Glutamatergic neuron (in vitro differentiated cells): ENCODE measurements around the gene VASP. TPM values are rescaled to one million over a fixed set of nuclear protein-coding genes. Genes with fewer than 3 reads are reported as not detected.

Experiments used
- DNase-seq: peaks from one replicate; pipeline ENCODE4 v3.0.0; 2022
- H3K27ac Mint-ChIP-seq: one replicate; pipeline ENCODE4 v1.8.0; 2020; ENCODE audit warnings: mild to moderate bottlenecking, mixed read lengths, inconsistent platforms; ENCODE audit not compliant: unreplicated experiment
- H3K27me3 Mint-ChIP-seq: one replicate; pipeline ENCODE4 v1.8.0; 2020; ENCODE audit warnings: mild to moderate bottlenecking, moderate library complexity, mixed read lengths, inconsistent platforms; ENCODE audit not compliant: unreplicated experiment
- H3K36me3 Mint-ChIP-seq: one replicate; pipeline ENCODE4 v1.8.0; 2020; ENCODE audit warnings: mild to moderate bottlenecking, mixed read lengths, inconsistent platforms; ENCODE audit not compliant: unreplicated experiment
- H3K4me1 Mint-ChIP-seq: one replicate; pipeline ENCODE4 v1.8.0; 2020; ENCODE audit warnings: mild to moderate bottlenecking, low read depth, mixed read lengths, inconsistent platforms; ENCODE audit not compliant: unreplicated experiment
- H3K4me3 Mint-ChIP-seq: one replicate; pipeline ENCODE4 v1.8.0; 2020; ENCODE audit warnings: mild to moderate bottlenecking, mixed read lengths, inconsistent platforms; ENCODE audit not compliant: unreplicated experiment
- H3K9me3 Mint-ChIP-seq: one replicate; pipeline ENCODE4 v1.8.0; 2020; ENCODE audit warnings: mild to moderate bottlenecking, moderate library complexity, mixed read lengths, inconsistent platforms; ENCODE audit not compliant: unreplicated experiment
- total RNA-seq: library from RNA; stranded (reverse); fragmentation: NEBNext Ultra II Directional; extraction: Animal tissue kit (Norgen Biotek cat#: 25700); gene quantifications from one replicate; pipeline ENCODE4 v1.2.1, GENCODE V29; 2021; ENCODE audit not compliant: unreplicated experiment
- TF ChIP-seq, protein P1 (sequence below): fragments of 200-600 bp; sonication (generic); IDR thresholded peaks from one replicate; pipeline ENCODE4 v1.5.0; 2021; ENCODE audit not compliant: partially characterized antibody, unreplicated experiment

VASP gene
- total RNA-seq, 1 donor from 2014 or later: 73.6 TPM

DNA sequence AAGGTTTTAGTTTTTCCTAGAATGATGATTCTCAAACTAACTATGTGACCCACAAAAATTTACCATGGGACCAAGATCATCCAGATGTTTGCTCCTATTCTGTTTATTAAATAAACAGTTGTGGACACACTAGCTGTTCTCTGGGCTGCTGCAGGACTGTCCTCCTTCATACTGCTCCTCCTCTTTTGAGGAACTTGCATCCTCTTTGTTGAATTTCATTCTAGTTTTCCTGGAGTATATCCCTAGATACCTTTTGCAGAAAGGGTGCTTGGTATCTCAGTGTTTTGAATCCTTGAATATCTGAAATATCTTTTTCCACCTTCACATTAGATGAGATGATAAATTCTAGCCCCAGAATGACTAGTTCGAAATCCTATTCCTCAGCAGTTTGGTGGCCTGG is 24.1 kb downstream of the VASP start:
- H3K27me3 Mint-ChIP-seq: peaks cover 5% of the 10 kb centered on the region
- DNase-seq: no peak
- H3K36me3 Mint-ChIP-seq: peaks cover 16% of the 10 kb centered on the region
- TF ChIP-seq, protein P1, sequence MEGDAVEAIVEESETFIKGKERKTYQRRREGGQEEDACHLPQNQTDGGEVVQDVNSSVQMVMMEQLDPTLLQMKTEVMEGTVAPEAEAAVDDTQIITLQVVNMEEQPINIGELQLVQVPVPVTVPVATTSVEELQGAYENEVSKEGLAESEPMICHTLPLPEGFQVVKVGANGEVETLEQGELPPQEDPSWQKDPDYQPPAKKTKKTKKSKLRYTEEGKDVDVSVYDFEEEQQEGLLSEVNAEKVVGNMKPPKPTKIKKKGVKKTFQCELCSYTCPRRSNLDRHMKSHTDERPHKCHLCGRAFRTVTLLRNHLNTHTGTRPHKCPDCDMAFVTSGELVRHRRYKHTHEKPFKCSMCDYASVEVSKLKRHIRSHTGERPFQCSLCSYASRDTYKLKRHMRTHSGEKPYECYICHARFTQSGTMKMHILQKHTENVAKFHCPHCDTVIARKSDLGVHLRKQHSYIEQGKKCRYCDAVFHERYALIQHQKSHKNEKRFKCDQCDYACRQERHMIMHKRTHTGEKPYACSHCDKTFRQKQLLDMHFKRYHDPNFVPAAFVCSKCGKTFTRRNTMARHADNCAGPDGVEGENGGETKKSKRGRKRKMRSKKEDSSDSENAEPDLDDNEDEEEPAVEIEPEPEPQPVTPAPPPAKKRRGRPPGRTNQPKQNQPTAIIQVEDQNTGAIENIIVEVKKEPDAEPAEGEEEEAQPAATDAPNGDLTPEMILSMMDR: no peak
- H3K9me3 Mint-ChIP-seq: peaks cover 11% of the 10 kb centered on the region
- no peak overlapping the region for H3K27ac Mint-ChIP-seq
- H3K4me1 Mint-ChIP-seq: peaks cover 13% of the 10 kb centered on the region
- no peak overlapping the region for H3K4me3 Mint-ChIP-seq

DNA sequence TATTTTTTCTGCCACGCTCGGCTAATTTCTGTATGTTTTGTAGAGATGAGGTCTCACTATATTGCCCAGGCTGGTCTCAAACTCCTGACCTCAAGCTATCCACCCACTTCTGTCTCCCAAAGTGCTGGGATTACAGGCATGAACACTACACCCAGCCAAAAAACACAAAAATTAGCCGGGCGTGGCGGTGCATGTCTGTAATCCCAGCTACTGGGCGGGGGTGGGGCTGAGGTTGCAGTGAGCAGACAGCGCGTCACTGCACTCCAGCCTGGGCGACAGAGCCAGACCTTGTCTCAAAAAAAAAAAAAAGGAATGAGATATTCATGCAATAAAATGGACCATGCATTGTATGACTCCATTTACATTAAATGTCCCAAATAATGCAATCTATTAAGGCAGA is 32.2 kb downstream of the VASP start:
- TF ChIP-seq, protein P1: no peak
- Mint-ChIP-seq H3K9me3 (no peaks in the 10 kb centered on the region), H3K4me3 (no peak overlapping the region), H3K27ac (no peak overlapping the region), H3K36me3 (peaks cover 5% of the 10 kb centered on the region), H3K27me3 (no peaks in the 10 kb centered on the region), H3K4me1 (no peaks in the 10 kb centered on the region)
- DNase-seq: no peak

DNA sequence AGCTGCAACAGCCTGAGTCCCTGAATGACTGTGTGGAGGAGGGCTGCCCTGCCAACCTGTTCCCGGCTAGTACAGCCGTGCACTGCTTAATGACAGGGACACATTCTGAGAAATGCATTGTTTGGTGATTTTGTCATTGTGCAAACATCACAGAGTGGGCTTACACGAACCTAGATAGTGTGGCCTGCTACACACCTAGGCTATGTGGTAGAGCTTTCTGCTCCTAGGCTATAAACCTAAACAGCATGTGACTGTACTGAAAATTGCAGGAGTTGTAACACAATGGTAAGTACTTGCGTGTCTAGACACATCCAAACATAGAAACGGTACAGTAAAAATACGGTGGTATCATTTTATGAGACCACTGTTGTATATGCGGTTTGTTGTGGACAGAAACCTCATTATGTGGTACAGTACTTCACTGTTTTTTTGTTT is 35.0 kb downstream of the VASP start:
- TF ChIP-seq, protein P1: no peak
- no peaks in the 10 kb centered on the region for H3K9me3 Mint-ChIP-seq
- H3K27me3 Mint-ChIP-seq: no peaks in the 10 kb centered on the region
- DNase-seq: no peak
- H3K4me3 Mint-ChIP-seq: no peak overlapping the region
- no peak overlapping the region for H3K27ac Mint-ChIP-seq
- no peaks in the 10 kb centered on the region for H3K36me3 Mint-ChIP-seq
- no peaks in the 10 kb centered on the region for H3K4me1 Mint-ChIP-seq

DNA sequence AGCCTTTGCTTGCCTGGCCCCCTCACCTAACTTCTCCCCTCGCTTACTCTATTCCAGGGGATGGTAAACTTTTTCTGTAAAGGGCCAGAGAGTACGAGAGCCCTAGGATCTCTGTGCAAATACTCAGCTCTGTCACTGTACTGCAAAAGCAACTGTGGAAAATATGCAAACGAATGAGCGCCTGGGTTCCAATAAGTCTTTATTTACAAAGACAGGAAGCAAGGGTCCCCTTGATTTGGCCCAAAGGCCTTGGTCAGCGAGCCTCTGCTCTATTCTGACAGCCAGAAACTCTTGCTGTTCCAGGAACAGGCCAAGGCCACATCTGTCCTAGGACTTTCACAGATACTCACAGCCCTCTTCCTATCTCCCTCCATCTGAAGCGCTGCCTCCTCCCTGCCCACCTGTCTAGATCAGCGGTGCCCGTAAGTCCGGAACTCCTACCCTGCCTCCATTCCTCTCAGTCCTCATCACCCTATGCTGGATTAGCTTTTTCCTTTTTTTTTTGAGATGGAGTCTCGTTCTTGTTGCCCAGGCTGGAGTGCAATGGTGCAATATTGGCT is 40.0 kb downstream of the VASP start:
- no peaks in the 10 kb centered on the region for H3K36me3 Mint-ChIP-seq
- no peaks in the 10 kb centered on the region for H3K4me1 Mint-ChIP-seq
- H3K9me3 Mint-ChIP-seq: no peaks in the 10 kb centered on the region
- TF ChIP-seq, protein P1: no peak
- DNase-seq: no peak
- H3K27me3 Mint-ChIP-seq: peaks cover 1% of the 10 kb centered on the region
- no peak overlapping the region for H3K27ac Mint-ChIP-seq
- no peak overlapping the region for H3K4me3 Mint-ChIP-seq

GRCh38 chr19:45547965-45548609 is 40.8 kb downstream of the VASP start:
- peaks cover 1% of the 10 kb centered on the region for H3K27me3 Mint-ChIP-seq
- H3K9me3 Mint-ChIP-seq: no peaks in the 10 kb centered on the region
- H3K4me3 Mint-ChIP-seq: no peak overlapping the region
- TF ChIP-seq, protein P1: no peak
- DNase-seq: no peak
- no peaks in the 10 kb centered on the region for H3K4me1 Mint-ChIP-seq
- H3K27ac Mint-ChIP-seq: no peak overlapping the region
- H3K36me3 Mint-ChIP-seq: no peaks in the 10 kb centered on the region
